Panc1 (cell line): ENCODE data around the gene BCL2L1.

Experiments
- CTCF ChIP-seq: fragments of 450-650 bp; IDR thresholded peaks from 2 replicates; pipeline ENCODE4 v1.5.1; 2017; ENCODE audit warnings: mild to moderate bottlenecking
- TCF7L2 ChIP-seq: IDR thresholded peaks from 2 replicates; pipeline ENCODE4 v1.6.1; 2011; ENCODE audit warnings: mild to moderate bottlenecking, low read depth, low read length, inconsistent platforms

GRCh38 chr20:31674895-31675827 is 47.5 kb downstream of the BCL2L1 start:
- TF ChIP-seq CTCF (no peak), TCF7L2 (no peak)
